Measurements from ENCODE around the gene PDE2A.

The PDE2A gene

GRCh38 chr11:72705442-72706365, 31.5 kb upstream of the PDE2A start:
- no peak overlapping the region for H3K27ac ChIP-seq
- DNase-seq (ENCODE audit: low read depth, low spot score): no peak

GRCh38 chr11:72704783-72705265, 30.6 kb upstream of the PDE2A start:
- H3K27ac ChIP-seq: no peak overlapping the region
- no peak for DNase-seq (ENCODE audit: low read depth, low spot score)

GRCh38 chr11:72704028-72704782, 30.0 kb upstream of the PDE2A start:
- H3K27ac ChIP-seq: no peak overlapping the region

GRCh38 chr11:72703267-72704008, 29.2 kb upstream of the PDE2A start:
- DNase-seq (ENCODE audit: low read depth, low spot score): no peak
- H3K27ac ChIP-seq: no peak overlapping the region

More at GRCh38 chr11:72704028-72704782, 30.0 kb upstream of the PDE2A start:
- no peak for DNase-seq (ENCODE audit: low read depth, low spot score)

- H3K27ac ChIP-seq: no peak overlapping the region
- no peak for DNase-seq (ENCODE audit: low read depth, low spot score)
These were observed 28.5 kb upstream of the PDE2A start for GRCh38 chr11:72702577-72703241.

GRCh38 chr11:72702096-72702495, 27.9 kb upstream of the PDE2A start:
- no peak for DNase-seq (ENCODE audit: low read depth, low spot score)
- no peak overlapping the region for H3K27ac ChIP-seq

- H3K27ac ChIP-seq: no peak overlapping the region
- DNase-seq (ENCODE audit: low read depth, low spot score): no peak
These were observed 27.2 kb upstream of the PDE2A start for GRCh38 chr11:72701466-72701865.

GRCh38 chr11:72700146-72700545, 25.9 kb upstream of the PDE2A start:
- no peak for DNase-seq (ENCODE audit: low read depth, low spot score)
- no peak overlapping the region for H3K27ac ChIP-seq

GRCh38 chr11:72697814-72698213, 23.6 kb upstream of the PDE2A start:
- no peak for DNase-seq (ENCODE audit: low read depth, low spot score)
- H3K27ac ChIP-seq: no peak overlapping the region

GRCh38 chr11:72696866-72697700, 22.9 kb upstream of the PDE2A start:
- DNase-seq (ENCODE audit: low read depth, low spot score): no peak
- no peak overlapping the region for H3K27ac ChIP-seq

GRCh38 chr11:72695354-72695753, 21.1 kb upstream of the PDE2A start:
- H3K27ac ChIP-seq: no peak overlapping the region
- DNase-seq (ENCODE audit: low read depth, low spot score): no peak

GRCh38 chr11:72693271-72693968, 19.2 kb upstream of the PDE2A start:
- DNase-seq (ENCODE audit: low read depth, low spot score): no peak
- no peak overlapping the region for H3K27ac ChIP-seq

GRCh38 chr11:72692498-72693237, 18.4 kb upstream of the PDE2A start:
- no peak overlapping the region for H3K27ac ChIP-seq
- no peak for DNase-seq (ENCODE audit: low read depth, low spot score)

GRCh38 chr11:72690166-72690565, 15.9 kb upstream of the PDE2A start:
- DNase-seq (ENCODE audit: low read depth, low spot score): no peak
- no peak overlapping the region for H3K27ac ChIP-seq

- no peak overlapping the region for H3K27ac ChIP-seq
- no peak for DNase-seq (ENCODE audit: low read depth, low spot score)
These were observed 14.7 kb upstream of the PDE2A start for GRCh38 chr11:72688929-72689328.

GRCh38 chr11:72688486-72688885, 14.3 kb upstream of the PDE2A start:
- DNase-seq (ENCODE audit: low read depth, low spot score): no peak
- H3K27ac ChIP-seq: no peak overlapping the region

- no peak for DNase-seq (ENCODE audit: low read depth, low spot score)
- H3K27ac ChIP-seq: no peak overlapping the region
These were observed 13.1 kb upstream of the PDE2A start for GRCh38 chr11:72687326-72687725.

All from epithelial cell of prostate (primary cell).